ENCODE data around the gene CYP2S1.
"Not testable (repeated sequence)": the region's sequence is repeated elsewhere in the genome, so short reads cannot be mapped to it uniquely, and the experiment has no call there.

The CYP2S1 gene, protein sequence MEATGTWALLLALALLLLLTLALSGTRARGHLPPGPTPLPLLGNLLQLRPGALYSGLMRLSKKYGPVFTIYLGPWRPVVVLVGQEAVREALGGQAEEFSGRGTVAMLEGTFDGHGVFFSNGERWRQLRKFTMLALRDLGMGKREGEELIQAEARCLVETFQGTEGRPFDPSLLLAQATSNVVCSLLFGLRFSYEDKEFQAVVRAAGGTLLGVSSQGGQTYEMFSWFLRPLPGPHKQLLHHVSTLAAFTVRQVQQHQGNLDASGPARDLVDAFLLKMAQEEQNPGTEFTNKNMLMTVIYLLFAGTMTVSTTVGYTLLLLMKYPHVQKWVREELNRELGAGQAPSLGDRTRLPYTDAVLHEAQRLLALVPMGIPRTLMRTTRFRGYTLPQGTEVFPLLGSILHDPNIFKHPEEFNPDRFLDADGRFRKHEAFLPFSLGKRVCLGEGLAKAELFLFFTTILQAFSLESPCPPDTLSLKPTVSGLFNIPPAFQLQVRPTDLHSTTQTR

DNA sequence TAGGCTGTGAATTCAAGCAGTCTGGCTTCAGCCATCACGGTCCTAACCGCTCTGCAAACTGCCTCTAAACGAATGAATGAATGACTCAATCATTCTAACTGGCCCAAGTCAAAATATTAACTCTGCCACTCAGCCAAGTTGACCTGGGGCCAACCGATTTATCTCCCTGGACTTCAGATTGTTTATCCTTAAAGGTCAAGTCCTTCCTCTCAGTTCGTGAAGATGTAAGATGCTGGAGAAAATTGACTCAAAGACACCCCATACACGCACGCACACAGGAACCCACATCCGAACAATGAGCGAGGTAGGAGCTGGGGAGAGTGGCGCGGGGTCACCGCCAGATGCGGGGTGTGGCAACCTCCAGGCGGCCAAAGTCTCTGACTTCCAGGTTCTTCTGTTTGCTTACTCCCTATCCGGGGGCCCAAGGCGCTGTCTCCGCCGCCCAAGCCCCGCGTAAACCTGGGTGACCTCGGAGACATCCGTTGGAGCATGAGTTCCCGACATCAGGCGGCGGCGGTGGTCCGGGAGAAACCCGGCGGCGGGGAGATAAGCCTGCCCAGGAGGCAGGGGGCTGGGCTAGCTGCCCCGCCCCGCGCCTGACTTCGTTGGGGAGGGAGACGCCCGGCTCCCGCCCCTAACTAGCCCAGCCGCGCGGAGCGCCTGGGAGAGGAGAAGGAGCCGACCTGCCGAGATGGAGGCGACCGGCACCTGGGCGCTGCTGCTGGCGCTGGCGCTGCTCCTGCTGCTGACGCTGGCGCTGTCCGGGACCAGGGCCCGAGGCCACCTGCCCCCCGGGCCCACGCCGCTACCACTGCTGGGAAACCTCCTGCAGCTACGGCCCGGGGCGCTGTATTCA is at the start of gene CYP2S1:
CYP2S1 (plus strand) TSS at position 646 of the 856 bp plus-strand sequence; CDS start at position 692, 46 bp downstream.
- DNase-seq (ENCODE audit: low read depth in 2 of 2), result peak in 1 of 2 donors; percentile 9

DNA sequence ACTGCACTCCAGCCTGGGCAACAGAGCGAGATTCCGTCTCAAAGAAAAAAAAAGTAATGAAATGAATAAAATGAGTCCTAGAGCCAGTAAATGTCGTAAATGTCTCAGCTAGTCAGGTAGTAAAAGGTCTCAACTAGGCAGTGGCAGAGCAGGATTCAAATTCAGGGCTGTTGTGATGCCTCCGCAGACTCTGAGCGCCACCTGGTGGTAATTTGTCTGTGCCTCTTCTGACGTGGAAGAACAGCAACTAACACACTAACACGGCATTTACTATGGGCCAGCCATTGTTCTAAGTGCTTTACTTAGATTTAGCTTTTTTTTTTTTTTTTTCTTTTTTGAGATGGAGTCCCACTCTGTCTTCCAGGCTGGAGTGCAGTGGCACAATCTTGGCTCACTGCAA is 48.6 kb upstream of the CYP2S1 start:
- peak; percentile 81 to 90 for DNase-seq (ENCODE audit: low read depth in 2 of 2)

DNA sequence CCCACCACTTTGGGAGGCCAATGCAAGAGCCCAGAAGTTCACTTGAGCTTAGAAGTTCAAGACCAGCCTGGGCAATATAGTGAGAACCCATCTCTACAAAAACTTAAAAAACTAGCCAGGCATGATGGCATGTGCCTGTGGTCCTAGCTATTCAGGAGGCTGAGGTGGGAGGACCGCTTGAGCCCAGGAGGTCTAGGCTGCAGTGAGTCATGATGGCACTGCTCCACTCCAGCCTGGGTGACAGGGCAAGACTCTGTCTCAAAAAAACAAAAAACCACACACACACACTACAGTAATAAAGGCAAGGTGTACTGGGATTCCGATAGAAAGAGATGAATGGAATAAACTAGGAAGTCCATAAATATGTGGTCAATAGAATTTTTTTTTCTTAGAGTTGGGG is 43.2 kb upstream of the CYP2S1 start:
- DNase-seq (ENCODE audit: low read depth in 2 of 2), result no peak

DNA sequence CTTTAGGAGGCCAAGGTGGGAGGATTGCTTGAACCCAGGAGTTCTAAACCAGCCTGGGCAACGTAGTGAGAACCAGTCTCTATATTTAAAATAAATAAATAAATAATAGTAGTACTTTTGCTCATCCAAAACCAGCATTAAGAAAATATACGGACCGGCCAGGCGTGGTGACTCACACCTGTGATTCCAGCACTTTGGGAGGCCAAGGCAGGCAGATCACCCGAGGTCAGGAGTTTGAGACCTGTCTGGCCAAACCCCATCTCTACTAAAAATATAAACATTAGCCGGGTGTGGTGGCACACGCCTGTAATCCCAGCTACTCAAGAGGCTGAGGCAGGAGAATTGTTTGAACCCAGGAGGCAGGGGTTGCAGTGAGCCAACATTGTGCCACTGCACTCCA is 42.0 kb upstream of the CYP2S1 start:
- not testable (repeated sequence) for DNase-seq (ENCODE audit: low read depth in 2 of 2)

DNA sequence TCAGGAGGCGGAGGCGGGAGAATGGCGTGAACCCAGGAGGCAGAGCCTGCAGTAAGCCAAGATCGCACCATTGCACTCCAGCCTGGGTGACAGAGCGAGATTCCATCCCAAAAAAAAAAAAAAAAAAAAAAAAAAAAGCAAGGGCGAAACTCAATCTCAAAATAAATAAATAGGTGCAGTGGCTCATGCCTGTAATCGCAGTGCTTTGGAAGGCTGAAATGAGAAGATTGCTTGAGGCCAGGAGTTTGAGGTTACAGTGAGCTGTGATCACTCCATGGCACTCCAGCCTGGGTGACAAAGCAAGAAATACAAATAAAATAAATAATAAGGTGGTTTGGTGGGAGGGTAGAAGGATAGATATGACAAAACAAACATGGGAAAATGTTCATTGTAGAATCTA is 39.0 kb upstream of the CYP2S1 start:
- DNase-seq (ENCODE audit: low read depth in 2 of 2), result no peak

DNA sequence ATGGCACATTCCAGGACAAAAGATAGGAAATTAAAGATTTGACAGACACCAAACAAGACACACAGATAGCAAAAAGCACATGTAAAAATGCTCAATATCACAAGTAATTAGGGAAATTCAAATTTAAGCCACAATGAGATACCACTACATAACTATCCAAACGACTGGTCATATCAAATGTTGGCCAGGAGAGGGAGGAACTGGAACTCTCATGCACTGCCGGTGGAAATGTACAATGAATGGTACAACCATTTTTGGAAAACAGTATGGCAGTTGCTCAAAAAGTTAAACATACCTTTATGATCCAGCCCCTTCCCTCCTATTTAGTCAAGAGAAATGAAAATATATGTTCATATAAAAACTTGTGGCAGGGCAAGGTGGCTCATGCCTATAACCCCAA is 36.8 kb upstream of the CYP2S1 start:
- no peak for DNase-seq (ENCODE audit: low read depth in 2 of 2)

DNA sequence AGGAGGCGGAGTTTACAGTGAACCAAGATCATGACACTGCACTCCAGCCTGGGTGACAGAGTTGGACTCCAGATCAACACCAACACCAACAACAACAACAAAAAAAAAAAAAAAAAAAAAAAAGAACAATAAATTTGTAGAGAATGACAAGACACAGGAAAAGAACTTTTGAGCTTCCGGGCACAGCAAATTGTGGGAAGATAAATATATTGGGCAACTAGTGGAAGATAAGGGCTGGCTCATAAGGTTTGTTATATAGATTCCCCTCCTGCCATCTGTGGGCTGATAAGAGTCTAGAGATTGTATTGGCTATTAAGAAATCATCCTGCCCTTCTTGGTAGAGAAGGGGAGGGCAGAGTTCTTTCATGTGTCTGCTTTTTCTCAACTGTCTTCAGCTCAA is 33.1 kb upstream of the CYP2S1 start:
- DNase-seq (ENCODE audit: low read depth in 2 of 2), result no peak

DNA sequence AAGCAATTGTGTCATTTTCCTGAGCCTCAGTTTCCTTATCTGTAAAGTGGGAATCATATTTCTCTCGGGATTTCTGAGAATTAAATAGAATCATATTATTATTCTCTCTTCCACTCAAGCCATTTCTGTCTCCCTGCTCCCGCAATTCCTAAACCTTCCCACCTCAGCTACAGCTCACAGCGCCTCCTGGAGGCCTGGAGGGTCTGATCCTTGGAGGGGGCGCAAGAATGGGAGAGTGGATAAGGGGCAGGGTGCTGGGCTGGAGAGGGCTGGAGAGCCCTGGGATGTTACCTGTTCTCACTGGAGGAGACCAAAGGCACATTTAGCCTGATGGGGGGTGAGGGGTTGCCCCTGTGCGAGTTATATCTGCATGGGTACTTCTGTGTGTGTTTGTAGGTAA is 31.1 kb upstream of the CYP2S1 start:
- DNase-seq (ENCODE audit: low read depth in 2 of 2), result no peak

DNA sequence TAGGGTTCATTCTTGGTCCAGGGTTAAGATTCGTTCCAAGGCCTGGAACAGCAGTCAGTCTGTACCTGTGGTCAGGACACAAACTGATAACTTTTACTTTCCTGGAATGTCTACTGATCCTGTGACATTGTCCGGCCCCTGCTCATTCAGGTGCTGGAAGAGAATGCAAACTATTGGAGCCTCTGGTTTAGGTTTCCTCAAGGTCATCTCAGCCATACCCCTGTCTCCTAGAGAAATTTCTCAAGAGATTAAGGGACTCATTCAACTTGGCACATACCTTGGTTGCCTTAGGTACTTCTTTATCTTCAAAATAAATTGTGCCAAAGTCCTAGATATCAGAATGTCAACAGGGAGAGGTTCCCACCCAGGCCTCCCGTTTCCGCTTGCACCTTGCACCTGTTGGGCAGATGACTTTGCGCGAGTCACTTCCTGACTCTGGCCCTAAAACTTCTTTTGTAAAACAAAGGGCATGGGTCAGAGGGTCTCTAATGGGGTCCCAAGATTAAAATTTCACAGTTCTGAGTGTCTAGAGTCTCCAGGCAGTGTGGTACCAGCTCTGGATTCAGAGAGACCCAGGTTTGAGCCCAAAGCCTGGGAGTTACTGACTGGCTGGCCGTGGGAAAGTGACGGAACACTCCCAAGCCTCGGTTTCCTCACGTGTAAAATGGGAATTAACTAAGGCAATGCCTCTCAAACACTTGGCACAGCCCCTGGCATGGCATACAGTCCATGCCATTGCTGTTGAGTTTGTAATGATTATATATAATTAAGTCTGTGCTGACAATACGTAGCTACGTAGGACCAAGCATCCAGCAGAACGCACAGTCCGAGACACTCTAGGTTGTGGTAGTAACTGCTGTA is 25.8 kb upstream of the CYP2S1 start:
- DNase-seq (ENCODE audit: low read depth in 2 of 2), result no peak

DNA sequence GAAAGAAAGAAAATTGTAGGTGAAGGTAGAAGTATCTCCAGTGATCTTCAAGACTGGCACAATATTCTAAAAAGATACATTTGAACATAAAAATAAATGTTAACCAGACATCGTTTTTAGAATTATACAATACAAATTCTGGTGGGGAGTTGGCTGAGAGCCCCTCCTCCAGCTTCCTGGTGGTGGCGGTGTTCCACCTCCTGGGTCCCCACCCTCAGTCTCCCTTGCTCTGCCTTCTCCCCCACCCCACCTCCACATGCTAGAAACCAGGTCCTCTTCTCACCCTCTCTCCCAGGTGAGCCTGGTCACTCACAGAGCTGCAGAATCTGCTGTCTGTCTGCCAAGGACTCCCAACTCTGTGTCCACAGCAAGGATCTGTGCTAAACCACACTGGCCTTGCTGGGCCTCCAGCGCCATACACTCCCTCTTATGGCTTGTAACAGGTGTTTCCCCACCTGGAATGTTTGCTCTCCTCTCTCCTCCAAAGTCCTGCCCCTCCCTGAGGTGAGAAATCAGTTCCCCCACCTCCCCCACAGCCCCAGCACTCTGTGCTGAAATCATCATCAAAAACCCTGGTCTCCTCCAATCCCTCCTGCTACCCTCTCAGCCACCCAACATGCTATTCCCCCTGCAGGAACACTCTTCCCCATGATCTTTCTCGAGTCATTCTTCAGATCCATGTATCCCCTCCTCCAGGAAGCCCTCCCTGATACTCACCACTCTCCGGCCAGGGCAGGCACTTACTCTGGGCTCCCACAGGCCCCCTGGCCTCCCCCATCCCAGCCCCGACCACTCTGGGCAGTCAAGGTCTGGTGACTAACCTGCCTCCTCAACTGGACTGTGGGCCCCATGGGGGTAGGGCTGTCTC is 20.5 kb upstream of the CYP2S1 start:
- DNase-seq (ENCODE audit: low read depth in 2 of 2), result no peak

DNA sequence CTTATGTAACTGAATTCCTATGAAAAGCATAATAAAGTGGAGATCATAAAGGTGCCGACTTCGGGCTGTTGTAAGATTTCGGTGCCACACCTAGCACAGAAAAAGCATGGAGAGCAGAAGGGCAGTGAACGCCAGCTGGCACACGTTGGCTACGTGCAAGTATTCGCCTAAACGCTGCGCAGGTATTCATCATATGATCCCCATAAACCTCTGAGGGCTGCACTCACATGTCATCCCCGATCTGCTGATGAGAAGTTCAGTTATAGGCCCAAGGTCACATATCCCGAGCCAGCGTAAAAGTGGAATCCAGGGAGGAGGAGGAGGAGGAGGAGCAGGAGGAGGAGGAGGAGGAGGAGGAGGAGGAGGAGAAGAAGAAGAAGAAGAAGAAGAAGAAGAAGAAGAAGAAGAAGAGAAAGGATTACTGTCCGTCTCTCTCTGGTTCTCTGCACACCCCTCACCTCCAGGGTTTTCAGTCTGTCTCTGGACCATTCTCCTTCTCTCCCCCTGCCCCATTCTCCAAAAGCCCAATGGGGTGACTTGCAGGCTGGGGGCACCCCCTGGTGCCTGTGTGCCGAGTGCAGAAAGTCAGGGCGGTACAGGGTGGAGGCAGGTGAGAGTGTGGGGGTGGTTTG is 18.6 kb upstream of the CYP2S1 start:
- DNase-seq (ENCODE audit: low read depth in 2 of 2), result no peak

DNA sequence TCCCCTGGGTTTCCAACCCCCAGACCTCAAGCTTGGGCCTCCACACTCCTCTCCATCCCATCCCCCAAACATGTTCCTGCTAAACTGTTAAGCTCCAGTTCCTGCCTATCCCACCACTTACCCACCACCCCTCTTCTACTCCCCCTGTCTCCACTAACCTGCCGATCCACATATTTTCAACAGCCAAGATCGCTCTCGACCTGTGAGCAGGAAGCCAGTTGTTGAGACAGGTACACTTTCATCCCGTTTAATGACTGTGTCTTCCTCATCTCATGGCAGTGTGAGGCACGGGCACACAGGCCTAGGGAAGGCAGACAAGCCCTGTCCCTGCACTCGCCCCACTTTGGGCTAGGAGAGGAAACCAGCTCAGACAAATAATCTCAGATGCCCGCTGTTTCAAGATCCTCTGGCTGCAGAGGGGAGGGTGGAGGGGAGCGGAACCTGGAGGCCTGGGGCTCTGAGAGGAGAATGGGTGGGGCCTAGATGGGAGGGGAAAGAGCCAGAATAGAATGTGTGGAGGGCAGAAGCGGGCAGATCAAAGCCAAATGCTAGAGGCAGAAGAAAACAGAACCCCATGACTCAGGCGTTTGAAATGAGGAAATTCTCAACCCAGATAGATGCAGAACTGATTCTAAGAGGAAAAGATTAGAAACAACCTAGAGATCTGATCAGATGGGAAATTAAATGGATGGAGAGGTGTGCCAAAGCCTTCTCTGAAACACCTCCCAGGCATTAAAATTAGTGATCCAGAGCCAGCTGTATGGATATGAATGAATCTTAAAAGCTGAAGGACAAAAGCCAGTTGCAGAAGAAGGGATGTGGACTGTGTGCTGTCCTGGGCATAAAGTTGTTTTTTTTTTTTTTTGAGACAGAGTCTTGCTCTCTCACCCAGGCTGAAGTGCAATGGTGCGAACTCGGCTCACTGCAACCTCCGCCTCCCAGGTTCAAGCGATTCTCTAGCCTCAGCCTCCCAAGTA is 16.9 kb upstream of the CYP2S1 start:
- peak; percentile 8 to 31 for DNase-seq (ENCODE audit: low read depth in 2 of 2)

DNA sequence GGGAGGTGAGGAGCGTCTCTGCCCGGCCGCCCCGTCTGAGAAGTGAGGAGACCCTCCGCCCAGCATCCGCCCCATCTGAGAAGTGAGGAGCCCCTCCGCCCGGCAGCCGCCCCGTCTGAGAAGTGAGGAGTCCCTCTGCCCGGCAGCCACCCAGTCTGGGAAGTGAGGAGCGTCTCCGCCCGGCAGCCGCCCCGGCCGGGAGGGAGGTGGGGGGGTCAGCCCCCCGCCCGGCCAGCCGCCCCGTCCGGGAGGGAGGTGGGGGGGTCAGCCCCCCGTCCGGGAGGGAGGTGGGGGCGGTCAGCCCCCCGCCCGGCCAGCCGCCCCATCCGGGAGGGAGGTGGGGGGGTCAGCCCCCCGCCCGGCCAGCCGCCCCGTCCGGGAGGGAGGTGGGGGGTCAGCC is 12.8 kb upstream of the CYP2S1 start:
- not testable (repeated sequence) for DNase-seq (ENCODE audit: low read depth in 2 of 2)

DNA sequence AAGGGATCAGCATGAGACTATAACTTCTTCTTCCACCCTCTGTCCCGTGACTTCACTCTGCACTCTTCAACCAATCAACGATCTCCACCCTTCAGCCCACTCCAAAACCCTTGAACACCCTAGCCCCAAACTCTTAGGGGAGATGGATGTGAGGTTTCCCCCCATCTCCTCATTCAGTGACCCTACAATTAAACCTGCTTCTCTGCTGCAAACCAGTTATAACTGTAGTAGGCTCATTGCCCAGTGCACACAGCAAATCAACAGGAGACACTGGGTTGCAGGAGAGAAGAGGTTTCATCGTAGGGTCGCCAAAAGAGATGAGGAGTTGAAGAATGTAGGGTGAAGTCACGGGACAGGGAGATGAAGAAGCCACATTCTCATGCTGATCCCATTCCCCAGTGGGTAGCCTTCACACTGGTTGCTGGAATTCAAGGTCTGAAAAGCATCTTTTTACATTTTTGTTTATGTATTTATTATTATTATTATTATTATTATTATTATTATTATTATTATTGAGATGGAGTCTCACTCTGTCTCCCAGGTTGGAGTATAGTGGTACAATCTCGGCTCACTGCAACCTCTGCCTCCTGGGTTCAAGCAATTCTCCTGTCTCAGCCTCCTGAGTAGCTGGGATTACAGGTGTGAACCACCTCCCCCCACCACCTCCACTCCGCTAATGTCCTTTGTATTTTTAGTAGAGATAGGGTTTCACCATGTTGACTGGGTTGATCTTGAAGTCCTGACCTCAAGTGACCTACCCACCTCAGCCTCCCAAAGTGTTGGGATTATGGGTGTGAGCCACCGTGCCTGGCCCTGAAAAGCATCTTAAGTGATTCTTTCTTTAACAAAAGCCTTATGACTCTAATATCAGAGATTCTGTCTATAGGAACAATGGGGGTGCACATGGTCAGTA is 5.8 kb upstream of the CYP2S1 start:
- DNase-seq (ENCODE audit: low read depth in 2 of 2), result no peak

DNA sequence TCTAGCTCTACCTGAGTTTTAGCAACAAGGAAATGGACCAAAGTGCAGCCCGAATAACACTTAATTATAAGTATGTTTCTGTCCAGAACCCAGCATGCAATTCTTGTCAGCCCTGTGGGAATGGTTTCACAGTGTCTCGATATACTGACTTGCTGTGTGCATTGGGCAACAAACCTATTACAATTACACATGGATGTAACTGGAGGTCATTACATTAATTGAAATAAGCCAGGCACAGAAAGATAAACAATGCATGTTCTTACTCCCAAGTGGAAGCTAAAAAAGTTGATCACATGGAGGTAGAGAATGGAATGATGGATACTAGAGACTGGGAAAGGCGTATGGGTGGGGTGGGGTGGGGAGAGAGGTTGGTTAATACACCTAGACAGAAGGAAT is 5.1 kb upstream of the CYP2S1 start:
- no peak for DNase-seq (ENCODE audit: low read depth in 2 of 2)

DNA sequence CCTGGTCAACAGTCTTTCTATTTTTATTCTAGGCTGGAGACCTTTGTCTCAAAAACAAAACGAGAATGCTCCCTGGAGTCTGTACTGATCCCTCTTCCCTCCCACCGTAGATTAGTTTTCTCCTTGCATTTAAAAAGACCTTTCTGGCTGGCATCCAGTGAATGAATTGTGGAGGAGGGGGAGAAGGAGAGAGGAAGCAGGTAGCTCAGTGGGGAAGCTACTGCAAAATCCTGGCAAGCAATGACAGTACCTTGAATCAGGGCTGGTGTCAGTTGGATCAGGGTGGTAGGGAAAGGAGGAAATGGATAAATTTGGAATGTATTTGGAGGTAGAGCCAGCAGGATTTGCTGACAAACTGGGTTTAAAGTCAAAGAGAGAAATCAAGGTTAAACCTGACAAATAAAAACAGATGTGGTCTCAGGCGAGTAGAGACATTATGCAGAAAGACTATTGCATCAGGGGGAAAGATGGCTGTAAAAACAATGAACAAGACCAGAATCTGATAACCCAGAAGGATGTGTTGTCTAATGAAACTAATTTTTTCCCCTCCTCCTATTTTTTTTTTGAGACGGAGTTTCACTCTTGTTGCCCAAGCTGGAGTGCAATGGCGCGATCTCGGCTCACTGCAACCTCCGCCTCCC is 3.5 kb upstream of the CYP2S1 start:
- DNase-seq (ENCODE audit: low read depth in 2 of 2), result no peak

DNA sequence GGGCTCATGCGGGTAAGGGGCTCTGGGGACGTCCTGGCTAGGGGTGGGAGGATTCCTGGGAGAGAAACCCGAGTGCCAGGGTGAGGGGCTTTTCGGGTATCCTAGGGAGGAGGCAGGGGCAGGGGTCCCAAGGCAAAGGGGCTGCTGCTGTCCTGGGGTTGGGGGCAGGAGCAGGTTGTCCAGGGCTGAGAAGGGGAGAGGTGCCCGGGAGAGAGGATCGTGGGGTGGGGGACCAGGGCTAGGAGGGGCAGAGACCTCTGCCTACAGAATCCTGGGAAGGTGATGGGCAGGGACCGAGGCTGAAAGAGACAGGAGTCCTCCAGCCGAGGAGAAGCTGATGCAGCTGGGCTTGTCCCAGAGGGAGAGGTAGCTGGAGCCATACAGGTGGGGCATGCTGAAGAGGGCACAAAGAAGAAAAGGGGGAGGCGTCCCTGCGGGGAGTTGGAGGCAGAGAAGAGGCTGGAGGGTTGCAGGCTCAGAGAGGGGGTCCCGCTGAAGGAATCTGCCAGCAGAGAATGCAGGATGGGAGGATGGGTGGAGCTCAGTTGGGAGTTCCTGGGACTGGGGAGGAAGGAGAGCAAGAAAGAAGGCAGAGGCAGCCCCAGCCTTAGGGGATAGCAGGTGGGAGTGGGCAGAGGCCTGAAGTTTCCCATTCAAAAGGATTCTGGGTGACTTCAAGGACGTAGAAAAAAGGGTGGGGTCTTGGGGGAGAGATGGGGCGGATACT is 574 bp downstream of the CYP2S1 start:
- no peak for DNase-seq (ENCODE audit: low read depth in 2 of 2)

Measured in stimulated activated CD4-positive, alpha-beta T cell treated with anti-CD3 and anti-CD28 coated beads, Interleukin-4, amount 100 ng/mL, for 48 hours (primary cell).